ACC112 (cell line): ENCODE measurements around the gene PLPPR5.

Source experiments
- H2AFZ ChIP-seq: fragments of 200-600 bp; sonication (generic); one replicate; pipeline ENCODE4 v1.6.0; 2017; ENCODE audit warnings: antibody characterized with exemption, low read length; ENCODE audit not compliant: unreplicated experiment
- H3K27ac ChIP-seq: fragments of 200-600 bp; sonication (generic); 2 replicates; pipeline ENCODE4 v1.5.1; 2014; ENCODE audit warnings: low read depth, mild to moderate bottlenecking, antibody characterized with exemption, low read length, moderate library complexity
- H3K27me3 ChIP-seq: fragments of 200-600 bp; sonication (generic); 2 replicates; pipeline ENCODE4 v1.6.1; 2014; ENCODE audit warnings: mild to moderate bottlenecking, antibody characterized with exemption, low read length, moderate library complexity, mixed read lengths; ENCODE audit not compliant: insufficient read depth
- H3K36me3 ChIP-seq: fragments of 200-600 bp; sonication (generic); 2 replicates; pipeline ENCODE4 v1.6.1; 2016; ENCODE audit warnings: mild to moderate bottlenecking, antibody characterized with exemption, low read length, moderate library complexity, mixed read lengths; ENCODE audit not compliant: insufficient read depth
- H3K4me1 ChIP-seq: fragments of 200-600 bp; sonication (generic); one replicate; pipeline ENCODE4 v1.6.1; 2016; ENCODE audit warnings: low read length, mixed read lengths; ENCODE audit not compliant: insufficient read depth, unreplicated experiment, control insufficient read depth
- H3K4me3 ChIP-seq: fragments of 200-600 bp; sonication (generic); 2 replicates; pipeline ENCODE4 v1.5.1; 2014; ENCODE audit warnings: mild to moderate bottlenecking, low read depth, low read length
- H3K79me2 ChIP-seq: fragments of 200-600 bp; sonication (generic); one replicate; pipeline ENCODE4 v1.6.0; 2016; ENCODE audit warnings: low read length; ENCODE audit not compliant: control insufficient read depth, unreplicated experiment, insufficient read depth

PLPPR5 gene

DNA sequence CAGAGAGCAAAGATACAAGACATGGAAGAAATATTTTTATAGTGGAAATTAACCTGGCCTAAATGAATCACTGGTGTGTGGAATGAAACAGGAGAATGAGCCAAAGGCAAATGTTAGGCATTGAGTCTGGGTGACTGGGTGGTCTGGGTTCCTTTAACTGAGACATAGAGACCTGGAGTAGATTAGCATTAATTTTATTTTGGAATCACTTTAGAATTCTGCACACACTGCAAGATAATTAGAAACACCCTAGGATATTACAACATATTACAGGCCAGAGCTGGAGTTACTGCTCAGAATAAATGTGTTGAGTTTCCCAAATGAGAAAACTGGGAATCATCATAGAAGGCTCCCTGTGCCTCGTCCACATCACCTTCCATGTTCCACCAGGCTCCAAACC is 85.5 kb downstream of the PLPPR5 start:
- Histone ChIP-seq H3K27ac (no peak overlapping the region), H3K27me3 (no peaks in the 10 kb centered on the region), H3K36me3 (no peaks in the 10 kb centered on the region), H2AFZ (no peak overlapping the region), H3K4me1 (peaks cover 14% of the 10 kb centered on the region), H3K4me3 (no peak overlapping the region), H3K79me2 (no peaks in the 10 kb centered on the region)

DNA sequence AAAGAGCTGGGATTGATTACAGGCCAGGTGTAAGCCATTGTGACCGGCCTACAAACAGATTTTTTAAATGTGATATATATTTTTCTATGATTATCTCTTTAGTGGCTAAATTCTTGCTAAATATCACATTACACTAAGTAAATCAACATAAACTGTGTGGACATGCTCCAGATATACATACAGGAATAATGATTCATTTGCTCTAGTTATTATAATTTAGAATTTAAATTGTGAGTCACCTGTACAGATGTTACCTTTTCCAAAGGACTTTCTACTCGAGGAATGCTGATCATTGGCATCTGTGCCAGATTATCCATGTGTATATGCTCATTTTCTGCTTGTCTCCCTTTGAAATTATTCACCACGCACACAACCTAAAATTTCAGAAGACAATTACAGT is 90.1 kb downstream of the PLPPR5 start:
- no peaks in the 10 kb centered on the region for H3K79me2 ChIP-seq
- no peaks in the 10 kb centered on the region for H3K27me3 ChIP-seq
- no peaks in the 10 kb centered on the region for H3K36me3 ChIP-seq
- no peak overlapping the region for H2AFZ ChIP-seq
- no peaks in the 10 kb centered on the region for H3K4me1 ChIP-seq
- H3K4me3 ChIP-seq, result no peak overlapping the region
- no peak overlapping the region for H3K27ac ChIP-seq

DNA sequence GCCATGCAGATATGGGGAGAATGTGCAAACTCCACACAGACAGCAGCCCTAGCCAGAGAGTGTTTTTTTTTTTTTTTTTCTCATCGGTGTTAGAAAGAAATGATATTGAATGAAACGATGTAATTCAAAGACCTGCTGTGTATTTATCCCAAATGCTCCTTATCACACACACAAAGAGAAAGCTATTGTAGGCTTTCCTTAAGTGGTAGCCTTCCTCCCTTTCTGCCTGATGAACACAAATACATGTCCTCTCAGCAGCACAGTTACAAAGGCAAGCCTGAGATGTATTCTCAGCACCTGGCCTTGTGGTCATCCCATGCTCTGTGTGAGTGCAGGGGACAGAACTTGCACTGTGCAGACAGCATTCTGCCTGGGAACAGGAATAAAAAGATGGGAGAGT is 93.8 kb downstream of the PLPPR5 start:
- no peaks in the 10 kb centered on the region for H3K79me2 ChIP-seq
- H3K27me3 ChIP-seq, result no peaks in the 10 kb centered on the region
- peaks cover 14% of the 10 kb centered on the region for H3K4me1 ChIP-seq
- no peaks in the 10 kb centered on the region for H3K36me3 ChIP-seq
- no peak overlapping the region for H2AFZ ChIP-seq
- no peak overlapping the region for H3K27ac ChIP-seq
- H3K4me3 ChIP-seq, result no peak overlapping the region

DNA sequence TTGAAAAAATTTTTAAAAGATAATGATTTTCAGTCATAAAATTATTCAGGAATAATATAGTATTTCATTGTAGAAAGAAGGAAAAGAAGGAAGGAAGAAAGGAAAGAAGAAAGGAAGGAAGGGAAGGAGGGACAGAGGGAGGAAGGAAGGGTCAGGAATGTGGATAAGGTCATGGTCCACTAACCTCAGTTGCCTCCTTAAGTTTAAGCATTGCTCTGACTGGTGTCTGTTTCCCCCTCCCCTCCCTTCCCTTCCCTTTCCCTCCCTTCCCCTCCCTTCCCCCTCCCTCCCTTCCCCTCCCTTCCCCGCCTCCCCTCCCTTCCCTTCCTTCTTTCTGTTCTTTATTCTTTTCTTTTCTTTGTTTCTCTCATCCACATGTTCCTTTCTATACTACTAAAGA is 95.7 kb downstream of the PLPPR5 start:
- H3K79me2 ChIP-seq, result no peaks in the 10 kb centered on the region
- H2AFZ ChIP-seq, result no peak overlapping the region
- peaks cover 30% of the 10 kb centered on the region for H3K4me1 ChIP-seq
- no peak overlapping the region for H3K27ac ChIP-seq
- H3K4me3 ChIP-seq, result no peak overlapping the region
- no peaks in the 10 kb centered on the region for H3K36me3 ChIP-seq
- no peaks in the 10 kb centered on the region for H3K27me3 ChIP-seq

DNA sequence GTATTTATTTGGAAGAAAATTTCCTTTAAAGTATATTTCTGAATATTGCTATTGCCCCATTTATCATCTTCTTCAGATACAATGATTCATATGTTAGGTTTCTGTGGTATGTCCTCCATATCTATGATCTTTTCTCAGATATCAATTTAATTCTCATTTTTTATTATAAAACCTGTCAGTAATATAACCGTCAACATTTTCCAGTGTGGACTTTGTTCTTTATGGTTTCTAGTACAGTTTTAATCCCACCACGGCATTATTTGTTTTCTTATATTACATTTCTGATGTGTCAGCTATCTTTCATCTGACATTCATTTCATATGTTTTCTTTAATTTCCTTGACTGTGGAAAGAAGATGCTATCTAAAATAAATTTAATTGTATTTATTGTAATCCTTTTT is 97.9 kb downstream of the PLPPR5 start:
- peaks cover 47% of the 10 kb centered on the region for H3K4me1 ChIP-seq

DNA sequence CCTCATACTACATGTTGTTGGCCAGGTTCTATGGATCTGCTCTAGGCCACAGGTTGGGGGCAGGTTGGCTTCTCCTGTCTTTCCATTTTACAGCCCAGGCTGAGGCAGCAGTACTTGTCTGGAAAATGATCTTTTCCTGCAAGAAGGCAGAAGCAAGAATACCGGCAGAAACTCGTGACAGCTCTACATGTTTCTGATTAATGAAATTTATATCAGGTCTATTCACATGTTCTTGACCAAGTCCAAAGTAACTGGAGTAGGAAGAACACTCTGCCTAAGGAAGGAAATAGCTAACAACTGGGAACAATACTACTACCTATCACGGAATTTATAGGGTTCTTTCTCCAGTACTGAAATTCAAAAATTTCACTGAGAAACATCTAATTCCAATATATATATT is 98.3 kb downstream of the PLPPR5 start:
- peak overlapping the region; percentile 31; the same call in 1 of the 2 replicates for H3K27ac ChIP-seq
- H3K27me3 ChIP-seq, result no peaks in the 10 kb centered on the region
- no peak overlapping the region for H2AFZ ChIP-seq

More for the DNA sequence above, 97.9 kb downstream of the PLPPR5 start:
- no peaks in the 10 kb centered on the region for H3K36me3 ChIP-seq
- no peak overlapping the region for H2AFZ ChIP-seq
- no peaks in the 10 kb centered on the region for H3K79me2 ChIP-seq
- H3K27me3 ChIP-seq, result no peaks in the 10 kb centered on the region
- H3K4me3 ChIP-seq, result no peak overlapping the region
- H3K27ac ChIP-seq, result peak overlapping the region; percentile 31

DNA sequence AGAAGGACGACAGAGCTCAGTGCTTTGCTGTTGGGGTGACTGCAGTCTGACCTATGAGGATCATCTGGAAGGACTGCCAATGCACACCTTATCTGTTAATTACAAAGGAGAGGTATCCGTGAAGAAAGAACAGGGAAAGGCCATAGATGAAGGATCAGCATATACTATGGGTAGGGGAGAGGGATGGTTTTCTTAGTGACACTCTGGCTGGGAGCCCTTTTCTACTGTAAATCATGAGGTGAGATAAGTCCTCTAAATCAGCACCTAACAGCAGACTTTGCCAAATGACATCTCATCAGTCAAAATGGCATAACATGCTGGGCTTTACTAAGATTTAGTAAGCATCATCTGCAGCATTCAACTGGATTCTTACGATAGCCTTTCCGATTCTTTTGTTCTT is 100.0 kb downstream of the PLPPR5 start:
- Histone ChIP-seq H3K4me3 (no peak overlapping the region), H3K79me2 (no peaks in the 10 kb centered on the region), H2AFZ (peak overlapping the region; percentile 14), H3K36me3 (no peaks in the 10 kb centered on the region), H3K4me1 (peaks cover 47% of the 10 kb centered on the region), H3K27me3 (no peaks in the 10 kb centered on the region), H3K27ac (no peak overlapping the region; the same call in 1 of the 2 replicates)

More for the DNA sequence above, 98.3 kb downstream of the PLPPR5 start:
- H3K36me3 ChIP-seq, result no peaks in the 10 kb centered on the region
- peaks cover 47% of the 10 kb centered on the region for H3K4me1 ChIP-seq
- no peaks in the 10 kb centered on the region for H3K79me2 ChIP-seq
- H3K4me3 ChIP-seq, result no peak overlapping the region

DNA sequence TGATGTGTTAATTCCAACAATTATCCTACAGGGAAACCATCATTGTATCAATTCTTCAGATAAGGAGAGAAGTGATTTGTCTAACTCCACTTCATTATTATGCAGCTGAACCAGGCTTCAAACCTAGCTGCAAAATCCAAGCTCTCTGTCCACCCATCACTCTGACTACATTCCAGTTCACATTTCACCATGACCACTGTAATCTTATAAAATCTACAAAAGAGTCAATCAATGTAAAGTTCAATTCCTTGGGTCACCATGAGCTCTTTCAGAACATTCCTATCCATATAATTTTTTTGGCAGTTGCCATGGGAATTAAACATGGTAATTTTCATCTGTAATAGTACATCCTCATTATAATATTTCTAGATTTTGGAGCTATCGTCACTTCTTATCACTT is 100.9 kb downstream of the PLPPR5 start:
- no peaks in the 10 kb centered on the region for H3K36me3 ChIP-seq
- H3K27me3 ChIP-seq, result no peaks in the 10 kb centered on the region
- H3K79me2 ChIP-seq, result no peaks in the 10 kb centered on the region
- H3K27ac ChIP-seq, result peak overlapping the region; percentile 92
- H3K4me1 ChIP-seq, result peaks cover 51% of the 10 kb centered on the region
- H3K4me3 ChIP-seq, result peak overlapping the region; percentile 38; the same call in 1 of the 2 replicates
- no peak overlapping the region for H2AFZ ChIP-seq

DNA sequence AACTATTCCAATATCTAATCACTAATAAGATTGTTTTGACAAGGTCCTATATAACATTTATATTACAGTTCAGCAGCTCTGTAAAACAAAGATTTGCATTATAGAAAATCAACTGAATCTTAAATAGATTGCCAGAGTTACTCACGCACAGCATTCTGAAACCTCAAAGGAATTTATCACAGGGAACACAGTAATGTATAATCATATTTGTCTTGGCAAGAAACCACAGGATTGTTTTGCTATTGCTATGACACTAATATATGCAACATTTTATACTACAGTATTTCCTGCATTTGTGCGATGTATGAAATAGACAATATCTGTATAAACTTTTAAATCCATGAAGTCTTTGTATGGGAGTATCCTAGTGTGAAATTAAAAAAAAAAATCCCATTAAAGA is 101.4 kb downstream of the PLPPR5 start:
- Histone ChIP-seq H3K4me1 (peaks cover 53% of the 10 kb centered on the region), H3K4me3 (peak overlapping the region; percentile 38; the same call in 1 of the 2 replicates)

DNA sequence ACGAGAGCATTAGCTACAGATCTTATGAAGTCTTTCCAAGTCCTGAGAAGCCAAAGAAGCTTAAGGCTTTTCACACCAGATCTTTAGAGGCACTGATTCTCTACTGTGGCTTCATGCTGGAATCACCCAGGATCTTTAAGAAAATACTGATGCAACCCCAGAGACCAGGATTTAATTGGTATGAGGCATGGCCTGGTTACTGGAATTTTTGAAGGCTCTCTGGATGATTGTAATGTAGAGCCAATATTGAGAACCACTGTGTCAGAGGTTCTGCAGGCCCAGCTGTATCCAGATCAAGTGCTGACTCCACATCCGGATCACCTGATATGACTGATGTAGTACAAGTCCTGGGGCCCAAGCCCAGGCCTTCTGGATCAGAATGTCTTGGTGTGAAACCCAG is 105.7 kb downstream of the PLPPR5 start:
- Histone ChIP-seq H3K4me3 (no peak overlapping the region), H3K4me1 (peaks cover 22% of the 10 kb centered on the region), H3K27me3 (no peaks in the 10 kb centered on the region), H3K36me3 (no peaks in the 10 kb centered on the region), H3K79me2 (no peaks in the 10 kb centered on the region), H3K27ac (no peak overlapping the region), H2AFZ (peak overlapping the region; percentile 82)

More for the DNA sequence above, 101.4 kb downstream of the PLPPR5 start:
- H3K27me3 ChIP-seq, result no peaks in the 10 kb centered on the region
- peak overlapping the region; percentile 92 for H3K27ac ChIP-seq
- H3K36me3 ChIP-seq, result no peaks in the 10 kb centered on the region
- no peak overlapping the region for H2AFZ ChIP-seq
- no peaks in the 10 kb centered on the region for H3K79me2 ChIP-seq

DNA sequence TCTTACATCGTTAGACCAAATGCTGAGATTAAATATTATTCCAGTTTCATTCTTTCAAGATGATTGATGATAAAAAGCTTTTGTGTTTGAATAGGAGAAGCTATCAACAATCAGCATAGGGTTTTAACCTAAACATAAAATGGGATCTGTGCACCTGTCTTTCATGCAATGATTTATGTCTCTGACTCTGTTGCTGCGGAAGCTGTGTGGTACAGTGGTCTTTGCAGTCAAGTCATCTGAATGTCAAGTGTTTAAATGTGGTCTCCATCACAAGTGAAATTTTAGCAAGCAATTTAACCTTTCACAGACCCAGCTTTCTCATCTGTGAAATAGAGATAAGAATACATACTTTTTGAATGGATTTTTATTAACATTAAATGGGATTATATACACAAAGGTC is 107.2 kb downstream of the PLPPR5 start:
- Histone ChIP-seq H3K4me1 (peaks cover 9% of the 10 kb centered on the region), H3K4me3 (no peak overlapping the region), H3K27me3 (no peaks in the 10 kb centered on the region), H3K27ac (no peak overlapping the region), H2AFZ (no peak overlapping the region), H3K79me2 (no peaks in the 10 kb centered on the region), H3K36me3 (no peaks in the 10 kb centered on the region)
